Smooth muscle cell (in vitro differentiated cells): ENCODE measurements around the gene KDM1A. TPM values are rescaled to one million over a fixed set of nuclear protein-coding genes. Genes with fewer than 3 reads are reported as not detected.
A peak's percentile ranks its signal among the peaks of the same experiment; 100 is the strongest.

Experiments
- DNase-seq: peaks from one replicate; lab custom pipeline; 2025; ENCODE audit not compliant: unreplicated experiment; lab: John Stamatoyannopoulos, UW
- H2AFZ ChIP-seq: fragments of 200-600 bp; sonication (generic); 2 replicates; pipeline ENCODE4 v1.6.0; 2016; ENCODE audit warnings: antibody characterized with exemption, low read depth, mild to moderate bottlenecking
- H3F3A ChIP-seq: fragments of 200-600 bp; sonication (generic); 2 replicates; pipeline ENCODE4 v1.6.0; 2017; ENCODE audit warnings: antibody characterized with exemption, low read depth
- H3K27ac ChIP-seq: fragments of 200-600 bp; sonication (generic); 2 replicates; pipeline ENCODE4 v1.5.1; 2016; ENCODE audit warnings: low read depth, mild to moderate bottlenecking
- H3K27me3 ChIP-seq: fragments of 200-600 bp; sonication (generic); 2 replicates; pipeline ENCODE4 v1.6.1; 2016; ENCODE audit warnings: low read depth, mild to moderate bottlenecking
- H3K36me3 ChIP-seq: fragments of 200-600 bp; sonication (generic); 2 replicates; pipeline ENCODE4 v1.5.1; 2016; ENCODE audit warnings: low read depth
- H3K4me1 ChIP-seq: fragments of 200-600 bp; sonication (generic); 2 replicates; pipeline ENCODE4 v1.5.1; 2016; ENCODE audit warnings: low read depth
- H3K4me2 ChIP-seq: fragments of 200-600 bp; sonication (generic); 2 replicates; pipeline ENCODE4 v1.6.0; 2016; ENCODE audit warnings: mild to moderate bottlenecking
- H3K4me3 ChIP-seq: fragments of 200-600 bp; sonication (generic); 2 replicates; pipeline ENCODE4 v1.5.1; 2016; ENCODE audit warnings: mild to moderate bottlenecking
- H3K79me2 ChIP-seq: fragments of 200-600 bp; sonication (generic); 2 replicates; pipeline ENCODE4 v1.6.0; 2016; ENCODE audit warnings: low read depth, mild to moderate bottlenecking
- H3K9ac ChIP-seq: fragments of 200-600 bp; sonication (generic); 2 replicates; pipeline ENCODE4 v1.6.0; 2016; ENCODE audit warnings: low read depth
- H3K9me3 ChIP-seq: fragments of 200-600 bp; sonication (generic); replicated peaks from 2 replicates; pipeline ENCODE4 v1.5.1; 2016; ENCODE audit warnings: low read depth
- H4K20me1 ChIP-seq: fragments of 200-600 bp; sonication (generic); 2 replicates; pipeline ENCODE4 v1.6.0; 2016; ENCODE audit warnings: low read depth
- CTCF ChIP-seq: fragments of 200-600 bp; sonication (generic); IDR thresholded peaks from 2 replicates; pipeline ENCODE4 v1.5.1; 2017; ENCODE audit warnings: borderline replicate concordance, mild to moderate bottlenecking, antibody characterized with exemption; ENCODE audit not compliant: insufficient read depth, poor library complexity, severe bottlenecking
- WGBS: methylation state at CpG from one replicate; pipeline ENCODE4 v1.1.7; 2016; ENCODE audit warnings: low lambda C conversion rate; 5-methylcytosine and 5-hydroxymethylcytosine counted together
- polyA plus RNA-seq: library from polyadenylated mRNA; unstranded; fragments of >200 nt; fragmentation: Nextera tagmentation; extraction: Ambion mirVana; gene quantifications from 2 replicates; pipeline ENCODE4 v1.2.1, GENCODE V29; 2016
- total RNA-seq: library from RNA; depleted of rRNA; stranded (reverse); fragments of >200 nt; gene quantifications from 2 replicates; pipeline ENCODE4 v1.2.3, GENCODE V29; 2014

The KDM1A gene
- total and polyA plus RNA-seq, 2 experiments from 2014 or later, result 93.0 to 103 TPM

- H3K27me3 ChIP-seq, result no peaks in the 10 kb centered on the region
- no peak overlapping the region for H3K9ac ChIP-seq
- no peak overlapping the region for H2AFZ ChIP-seq
- 96% methylated on average over 2 of the region's 2 CpGs for WGBS
- peaks cover 74% of the 10 kb centered on the region for H3K79me2 ChIP-seq
- no peaks in the 10 kb centered on the region for H3K9me3 ChIP-seq
- no peak for TF ChIP-seq CTCF
- peaks cover 6% of the 10 kb centered on the region for H3K4me1 ChIP-seq
- no peak overlapping the region for H3K27ac ChIP-seq
- H3F3A ChIP-seq, result no peaks in the 10 kb centered on the region
- peak overlapping the region; percentile 95 for H3K4me3 ChIP-seq
- H3K4me2 ChIP-seq, result peak overlapping the region; percentile 88
- peaks cover 3% of the 10 kb centered on the region for H3K36me3 ChIP-seq
- peaks cover 66% of the 10 kb centered on the region for H4K20me1 ChIP-seq
- no peak for DNase-seq
Observed at GRCh38 chr1:23021834-23022233, 2.6 kb downstream of the KDM1A start.

GRCh38 chr1:23023174-23023845 lies 4.0 kb downstream of the KDM1A start:
- Histone ChIP-seq H3K4me1 (peaks cover 6% of the 10 kb centered on the region), H3K4me3 (no peak overlapping the region), H3K27me3 (no peaks in the 10 kb centered on the region), H4K20me1 (peaks cover 81% of the 10 kb centered on the region), H3K9ac (no peak overlapping the region), H3K27ac (no peak overlapping the region), H3K4me2 (no peak overlapping the region), H2AFZ (no peak overlapping the region), H3F3A (no peaks in the 10 kb centered on the region), H3K79me2 (peaks cover 89% of the 10 kb centered on the region), H3K36me3 (peaks cover 3% of the 10 kb centered on the region), H3K9me3 (no peaks in the 10 kb centered on the region)
- TF ChIP-seq CTCF, result no peak
- no peak for DNase-seq
- 97% methylated on average over 5 of the region's 5 CpGs for WGBS

- Histone ChIP-seq H2AFZ (no peak overlapping the region), H3F3A (no peaks in the 10 kb centered on the region), H3K4me1 (no peaks in the 10 kb centered on the region), H3K79me2 (peaks cover 100% of the 10 kb centered on the region), H3K27me3 (no peaks in the 10 kb centered on the region), H3K4me3 (no peak overlapping the region), H3K4me2 (no peak overlapping the region), H3K36me3 (peaks cover 3% of the 10 kb centered on the region), H4K20me1 (peaks cover 98% of the 10 kb centered on the region), H3K9me3 (no peaks in the 10 kb centered on the region), H3K9ac (no peak overlapping the region), H3K27ac (no peak overlapping the region)
- no peak for TF ChIP-seq CTCF
- WGBS, result 100% methylated on average over 2 of the region's 2 CpGs
- no peak for DNase-seq
Observed at GRCh38 chr1:23026568-23026967, 7.3 kb downstream of the KDM1A start.

- Histone ChIP-seq H3K36me3 (peaks cover 3% of the 10 kb centered on the region), H2AFZ (no peak overlapping the region), H3K4me1 (no peaks in the 10 kb centered on the region), H3K9me3 (no peaks in the 10 kb centered on the region), H3K4me2 (no peak overlapping the region), H3K27ac (no peak overlapping the region), H3K79me2 (peaks cover 100% of the 10 kb centered on the region), H4K20me1 (peaks cover 99% of the 10 kb centered on the region), H3K4me3 (no peak overlapping the region), H3K9ac (no peak overlapping the region), H3F3A (no peaks in the 10 kb centered on the region), H3K27me3 (no peaks in the 10 kb centered on the region)
- 77% methylated on average over 4 of the region's 4 CpGs for WGBS
- DNase-seq, result no peak
- no peak for TF ChIP-seq CTCF
Observed at GRCh38 chr1:23027352-23027907, 8.2 kb downstream of the KDM1A start.
